GM23248 (cell line): ENCODE data around the gene SGCA. TPM values are rescaled to one million over a fixed set of nuclear protein-coding genes. Genes with fewer than 3 reads are reported as not detected.

Experiments
- DNase-seq: peaks from one replicate; pipeline ENCODE4 v3.0.0-alpha.2; 2015
- H2AFZ ChIP-seq: fragments of 200-600 bp; sonication (generic); 2 replicates; pipeline ENCODE4 v1.6.1; 2016; ENCODE audit warnings: antibody characterized with exemption
- H3F3A ChIP-seq: fragments of 200-600 bp; sonication (generic); 2 replicates; pipeline ENCODE4 v1.6.1; 2016; ENCODE audit warnings: mild to moderate bottlenecking, antibody characterized with exemption, mixed run types; ENCODE audit not compliant: insufficient read depth
- H3K27ac ChIP-seq: fragments of 200-600 bp; sonication (generic); 2 replicates; pipeline ENCODE4 v1.5.1; 2016; ENCODE audit warnings: mild to moderate bottlenecking
- H3K27me3 ChIP-seq: fragments of 200-600 bp; sonication (generic); replicated peaks from 2 replicates; pipeline ENCODE4 v1.6.1; 2016; ENCODE audit warnings: mild to moderate bottlenecking; ENCODE audit not compliant: insufficient read depth
- H3K36me3 ChIP-seq: fragments of 200-600 bp; sonication (generic); 2 replicates; pipeline ENCODE4 v1.6.1; 2016; ENCODE audit warnings: low read depth, mild to moderate bottlenecking
- H3K4me1 ChIP-seq: fragments of 200-600 bp; sonication (generic); 2 replicates; pipeline ENCODE4 v1.6.1; 2016; ENCODE audit warnings: mild to moderate bottlenecking; ENCODE audit not compliant: insufficient read depth
- H3K4me2 ChIP-seq: fragments of 200-600 bp; sonication (generic); one replicate; pipeline ENCODE4 v1.6.1; 2016; ENCODE audit warnings: mild to moderate bottlenecking; ENCODE audit not compliant: unreplicated experiment
- H3K4me3 ChIP-seq: fragments of 200-600 bp; sonication (generic); 2 replicates; pipeline ENCODE4 v1.5.1; 2016; ENCODE audit warnings: mild to moderate bottlenecking
- H3K79me2 ChIP-seq: fragments of 200-600 bp; sonication (generic); 2 replicates; pipeline ENCODE4 v1.6.1; 2016; ENCODE audit warnings: mild to moderate bottlenecking; ENCODE audit not compliant: insufficient read depth
- H3K9ac ChIP-seq: fragments of 200-600 bp; sonication (generic); 2 replicates; pipeline ENCODE4 v1.6.1; 2016; ENCODE audit warnings: mild to moderate bottlenecking
- H3K9me2 ChIP-seq: fragments of 200-600 bp; sonication (generic); 2 replicates; pipeline ENCODE4 v1.6.1; 2016; ENCODE audit warnings: mixed run types, mild to moderate bottlenecking, moderate library complexity; ENCODE audit not compliant: insufficient read depth
- H3K9me3 ChIP-seq: fragments of 200-600 bp; sonication (generic); one replicate; pipeline ENCODE4 v1.6.1; 2017; ENCODE audit warnings: low read depth
- H4K20me1 ChIP-seq: fragments of 200-600 bp; sonication (generic); 2 replicates; pipeline ENCODE4 v1.6.0; 2016; ENCODE audit not compliant: insufficient read depth
- EZH2 ChIP-seq: fragments of 200-600 bp; sonication (generic); IDR thresholded peaks from 2 replicates; pipeline ENCODE4 v1.6.1; 2018; ENCODE audit warnings: antibody characterized with exemption, mild to moderate bottlenecking; ENCODE audit not compliant: insufficient read depth, poor library complexity, severe bottlenecking
- EZH2phosphoT487 ChIP-seq: fragments of 200-600 bp; sonication (generic); IDR thresholded peaks from 2 replicates; pipeline ENCODE4 v1.6.1; 2018; ENCODE audit warnings: antibody characterized with exemption, moderate library complexity, mild to moderate bottlenecking, low read depth; ENCODE audit not compliant: insufficient read depth
- WGBS, 2 experiments: methylation state at CpG; one replicate each; pipeline ENCODE4 v1.1.6; 2015 to 2017; ENCODE audit warnings: low lambda C conversion rate in 2 of 2, low coverage in 1 of 2; ENCODE audit errors: missing lambda C conversion rate in 2 of 2; 5-methylcytosine and 5-hydroxymethylcytosine counted together
- in situ Hi-C: fragments of 300-500 bp; cut with MboI; formaldehyde crosslinking; loops from 2 replicates; pipeline ENCODE4 v1.15.0; 2020
- polyA plus RNA-seq: library from polyadenylated mRNA; unstranded; fragments of >200 nt; fragmentation: Nextera tagmentation; extraction: Ambion mirVana; gene quantifications from 2 replicates; pipeline ENCODE4 v1.2.1, GENCODE V29; 2016
- total RNA-seq: library from RNA; depleted of rRNA; stranded (reverse); fragments of >200 nt; shearing (Covaris generic); gene quantifications from 2 replicates; pipeline ENCODE4 v1.2.3, GENCODE V29; 2014

The SGCA gene
- total and polyA plus RNA-seq, 2 experiments from 2014 or later = 1.8 TPM; not detected in 1

DNA sequence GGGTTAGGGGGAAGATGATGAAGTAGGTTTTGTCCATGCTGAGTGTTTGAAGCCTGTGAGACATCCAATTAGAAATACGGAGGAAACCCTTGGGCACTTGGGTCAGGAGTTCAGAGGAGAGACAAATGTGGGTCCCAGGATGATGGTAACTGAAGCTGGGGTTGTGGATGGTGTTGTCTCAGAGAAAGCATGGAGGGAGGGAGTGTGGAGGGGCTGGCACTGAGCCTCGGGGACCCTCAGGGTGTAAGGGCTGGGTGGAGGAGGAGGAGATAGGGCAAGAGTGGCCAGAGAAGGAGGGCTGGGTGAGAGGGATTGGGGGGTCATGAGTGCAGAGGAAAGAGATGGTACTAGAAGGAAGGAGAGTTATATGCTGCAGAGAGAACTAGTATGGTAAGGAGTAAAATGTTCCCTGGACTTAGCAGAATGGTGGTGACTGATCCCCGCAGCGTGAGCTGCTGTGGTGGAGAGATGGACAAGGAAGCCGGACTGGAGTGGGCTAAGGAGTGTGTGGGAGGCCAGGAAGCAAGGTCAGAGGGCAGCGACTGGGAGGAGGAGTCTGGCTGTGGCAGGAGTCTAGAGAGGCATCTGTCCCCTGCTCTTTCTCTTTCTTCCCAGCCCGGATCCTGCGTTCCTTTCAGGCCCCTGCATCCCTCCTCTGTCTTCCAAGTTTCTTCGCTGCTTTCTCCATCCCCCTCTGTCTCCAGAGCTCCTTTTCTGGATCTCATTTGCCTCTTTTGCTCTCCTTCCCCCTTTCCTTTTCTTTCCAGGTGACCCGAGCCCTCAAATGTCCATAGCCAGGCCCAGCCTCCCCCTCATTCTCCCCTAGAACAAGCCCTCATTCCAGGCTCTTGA is 39.5 kb downstream of the SGCA start:
- DNase-seq = peak; percentile 68
- Histone ChIP-seq H3K9me3 (no peaks in the 10 kb centered on the region), H3K9ac (peak overlapping the region; percentile 100), H3K4me2 (peak overlapping the region; percentile 83), H2AFZ (no peak overlapping the region), H3K27ac (peak overlapping the region; percentile 100), H3K4me3 (peak overlapping the region; percentile 58), H3K9me2 (no peaks in the 10 kb centered on the region), H3K27me3 (no peaks in the 10 kb centered on the region), H3K36me3 (peaks cover 4% of the 10 kb centered on the region), H4K20me1 (no peaks in the 10 kb centered on the region), H3K79me2 (peaks cover 72% of the 10 kb centered on the region), H3F3A (peaks cover 66% of the 10 kb centered on the region), H3K4me1 (peaks cover 80% of the 10 kb centered on the region)
- TF ChIP-seq EZH2phosphoT487 = no peak
- in situ Hi-C loops = no loop called here
- 10 to 11% methylated on average over 10 of the region's 10 CpGs for WGBS, 2 experiments

DNA sequence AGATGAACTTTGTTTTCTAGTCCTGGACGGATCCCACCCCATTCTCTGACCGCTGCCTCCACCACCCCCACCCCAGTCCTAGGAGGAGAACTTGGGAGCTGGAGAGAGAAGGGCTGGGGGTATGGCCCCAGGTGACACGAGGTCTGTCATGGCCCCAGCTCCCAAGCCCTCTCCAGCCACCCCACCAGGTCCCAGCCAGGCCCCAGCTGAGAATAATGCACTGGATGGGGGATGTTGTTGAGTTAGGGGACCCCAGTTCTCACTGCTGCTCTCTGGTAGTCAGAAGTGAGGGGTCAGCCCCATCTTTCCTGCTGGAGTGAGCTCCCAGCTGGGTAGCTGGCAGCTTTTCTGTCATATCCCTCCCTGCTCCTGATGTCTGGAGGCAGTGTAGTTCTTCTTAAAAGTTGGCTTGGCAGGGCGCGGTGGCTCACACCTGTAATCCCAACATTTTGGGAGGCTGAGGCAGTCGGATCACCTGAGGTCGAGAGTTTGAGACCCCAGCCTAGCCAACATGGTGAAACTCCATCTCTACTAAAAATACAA is 40.2 kb downstream of the SGCA start:
- in situ Hi-C loops = no loop called here

DNA sequence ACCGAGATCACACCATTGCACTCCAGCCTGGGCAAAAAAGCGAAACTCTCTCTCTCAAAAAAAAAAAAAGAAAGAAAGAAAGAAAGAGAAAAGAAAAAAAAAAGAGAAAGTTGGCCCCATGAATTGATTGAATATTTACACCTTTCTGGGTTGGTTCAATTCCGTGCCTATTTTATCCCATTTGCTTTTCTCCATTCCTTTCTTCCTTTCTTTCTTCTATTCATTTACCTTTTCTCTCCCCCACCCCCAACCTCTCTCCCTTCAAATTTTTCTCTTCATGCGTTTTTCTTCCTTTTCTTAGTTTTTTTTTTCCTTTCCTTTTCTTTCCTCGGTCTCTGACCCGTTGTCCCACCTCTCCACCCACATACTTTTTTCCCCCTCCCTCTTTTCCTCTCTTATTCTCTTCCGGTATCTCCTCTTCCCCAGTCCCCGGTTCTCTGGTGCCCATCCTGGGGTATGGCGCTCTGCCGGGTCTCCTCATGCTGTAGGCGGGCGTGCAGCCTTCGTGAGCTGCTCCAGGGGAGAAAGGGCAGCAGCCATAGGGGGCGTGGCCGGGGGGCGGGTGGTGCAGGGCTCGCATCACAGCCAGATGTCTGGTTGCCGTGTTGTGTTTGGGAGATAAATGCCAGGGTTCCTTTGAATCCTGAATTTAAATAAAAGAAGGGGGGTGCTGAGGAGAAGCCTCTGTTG is 40.9 kb downstream of the SGCA start:
- no peaks in the 10 kb centered on the region for H3K27me3 ChIP-seq
- no peaks in the 10 kb centered on the region for H3K9me2 ChIP-seq
- H3K9me3 ChIP-seq = no peaks in the 10 kb centered on the region
- in situ Hi-C loops = no loop called here
- H4K20me1 ChIP-seq = no peaks in the 10 kb centered on the region
- peak; percentile 85 for DNase-seq
- peak overlapping the region; percentile 100 for H3K27ac ChIP-seq
- H3K9ac ChIP-seq = peak overlapping the region; percentile 100
- WGBS, 2 experiments = 8 to 10% methylated on average over 14 to 18 of the region's 18 CpGs
- TF ChIP-seq EZH2 (no peak), EZH2phosphoT487 (no peak)
- H3K79me2 ChIP-seq = peaks cover 64% of the 10 kb centered on the region
- H3K4me2 ChIP-seq = peak overlapping the region; percentile 77
- H3K4me1 ChIP-seq = peaks cover 91% of the 10 kb centered on the region
- H2AFZ ChIP-seq = peak overlapping the region; percentile 47
- H3K4me3 ChIP-seq = peak overlapping the region; percentile 59
- H3F3A ChIP-seq = peaks cover 69% of the 10 kb centered on the region
- H3K36me3 ChIP-seq = no peaks in the 10 kb centered on the region

More for the DNA sequence above, 40.2 kb downstream of the SGCA start:
- H4K20me1 ChIP-seq = no peaks in the 10 kb centered on the region
- H3K79me2 ChIP-seq = peaks cover 67% of the 10 kb centered on the region
- peak overlapping the region; percentile 100 for H3K9ac ChIP-seq
- peaks cover 3% of the 10 kb centered on the region for H3K36me3 ChIP-seq
- H3K4me2 ChIP-seq = peak overlapping the region; percentile 83
- no peaks in the 10 kb centered on the region for H3K9me3 ChIP-seq
- H3F3A ChIP-seq = peaks cover 66% of the 10 kb centered on the region
- peak; percentile 11 for DNase-seq
- H2AFZ ChIP-seq = no peak overlapping the region
- no peaks in the 10 kb centered on the region for H3K9me2 ChIP-seq
- H3K4me3 ChIP-seq = peak overlapping the region; percentile 58
- H3K27ac ChIP-seq = peak overlapping the region; percentile 100
- H3K27me3 ChIP-seq = no peaks in the 10 kb centered on the region
- TF ChIP-seq EZH2 (no peak), EZH2phosphoT487 (no peak)
- peaks cover 85% of the 10 kb centered on the region for H3K4me1 ChIP-seq
- 68 to 70% methylated on average over 7 of the region's 7 CpGs for WGBS, 2 experiments

DNA sequence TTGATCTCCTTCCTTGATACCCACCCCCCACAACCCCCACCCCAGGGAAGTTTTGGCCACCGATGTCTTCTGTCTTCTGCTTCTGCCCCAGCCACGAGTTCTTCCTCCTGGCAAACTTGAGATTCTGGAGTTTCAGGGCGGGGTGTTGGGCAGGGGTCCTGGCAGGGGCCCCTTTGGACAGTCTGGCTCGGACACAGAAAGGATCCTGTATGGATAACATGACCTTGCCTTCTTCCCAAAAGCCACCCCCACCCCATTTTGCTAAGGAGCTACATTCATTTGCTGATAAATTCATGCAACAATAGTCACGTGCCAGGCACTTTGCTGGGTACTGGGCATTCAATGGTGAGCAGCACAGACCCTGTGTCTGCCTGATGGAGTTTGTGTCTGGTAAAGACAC is 41.5 kb downstream of the SGCA start:
- no peak overlapping the region for H2AFZ ChIP-seq
- H3K4me2 ChIP-seq = peak overlapping the region; percentile 77
- H3K36me3 ChIP-seq = no peaks in the 10 kb centered on the region
- peak; percentile 15 for DNase-seq
- in situ Hi-C loops = no loop called here
- H3K9me2 ChIP-seq = no peaks in the 10 kb centered on the region
- 7 to 15% methylated on average over 5 of the region's 5 CpGs for WGBS, 2 experiments
- no peaks in the 10 kb centered on the region for H3K9me3 ChIP-seq
- H4K20me1 ChIP-seq = no peaks in the 10 kb centered on the region
- H3K4me3 ChIP-seq = peak overlapping the region; percentile 59
- peaks cover 69% of the 10 kb centered on the region for H3F3A ChIP-seq
- H3K27me3 ChIP-seq = no peaks in the 10 kb centered on the region
- peaks cover 90% of the 10 kb centered on the region for H3K4me1 ChIP-seq
- peak overlapping the region; percentile 100 for H3K9ac ChIP-seq
- H3K27ac ChIP-seq = peak overlapping the region; percentile 100
- peaks cover 61% of the 10 kb centered on the region for H3K79me2 ChIP-seq
- TF ChIP-seq EZH2 (no peak), EZH2phosphoT487 (no peak)
